HuH-7 (cell line): ENCODE data around the gene SIRT7.

Source experiments
- DNase-seq: peaks from one replicate; pipeline ENCODE4 v3.0.0; 2011; ENCODE audit warnings: low spot score

The SIRT7 gene

DNA sequence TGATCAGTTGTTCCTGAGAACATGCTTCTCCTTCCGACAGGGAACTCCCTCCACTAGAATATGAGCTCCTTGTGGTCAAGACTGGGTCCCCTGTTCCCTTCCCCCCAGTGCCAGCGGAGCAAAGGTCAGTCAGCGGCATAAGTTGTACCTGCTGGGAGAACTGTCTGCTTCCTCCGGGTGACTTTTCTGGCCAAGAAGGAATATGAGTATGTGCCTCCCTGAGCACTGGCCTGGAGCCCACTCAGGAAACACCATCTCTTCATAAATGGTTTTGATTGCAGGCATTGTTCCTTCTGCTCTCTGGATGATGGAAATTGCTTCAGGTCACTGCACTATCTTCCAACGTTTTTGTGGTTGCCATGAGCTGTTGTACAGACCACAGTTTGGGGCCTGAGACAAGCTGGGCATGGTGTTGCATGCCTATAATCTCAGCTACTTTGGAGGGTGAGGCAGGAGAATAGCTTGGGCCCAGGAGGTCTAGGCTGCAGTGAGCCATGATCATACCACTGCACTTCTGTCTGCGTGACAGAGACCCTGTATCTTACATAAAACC, 54.8 kb downstream of the SIRT7 start:
- no peak for DNase-seq
